Mesenchymal stem cell (in vitro differentiated cells and primary cell): ENCODE results near the gene CAMK2G.
A peak's percentile ranks its signal among the peaks of the same experiment; 100 is the strongest.

ENCODE experiments used
- DNase-seq: peaks from one replicate; pipeline ENCODE4 v3.0.0-alpha.2; 2013
- H2AFZ ChIP-seq: one replicate; pipeline ENCODE4 v1.6.1; 2013; ENCODE audit warnings: low read depth, mild to moderate bottlenecking, control low read depth, inconsistent platforms, low read length, moderate library complexity
- H2AK5ac ChIP-seq: 2 replicates; pipeline ENCODE4 v1.6.1; 2013; ENCODE audit warnings: low read length, moderate library complexity, mild to moderate bottlenecking, inconsistent platforms; ENCODE audit not compliant: severe bottlenecking
- H2BK120ac ChIP-seq: one replicate; pipeline ENCODE4 v1.6.1; 2013; ENCODE audit warnings: low read depth, mild to moderate bottlenecking, inconsistent platforms, low read length, moderate library complexity
- H2BK12ac ChIP-seq, 2 experiments: one replicate each; pipeline ENCODE4 v1.6.1; 2013; ENCODE audit warnings: inconsistent platforms in 2 of 2, low read length in 2 of 2, mild to moderate bottlenecking in 2 of 2, moderate library complexity in 2 of 2, control low read depth in 1 of 2
- H2BK15ac ChIP-seq: one replicate; pipeline ENCODE4 v1.6.1; 2013; ENCODE audit warnings: mild to moderate bottlenecking, low read depth, inconsistent platforms; ENCODE audit not compliant: poor library complexity, severe bottlenecking
- H2BK5ac ChIP-seq: 2 replicates; pipeline ENCODE4 v1.6.1; 2013; ENCODE audit warnings: low read depth, mild to moderate bottlenecking, low read length, control low read depth, inconsistent platforms; ENCODE audit not compliant: poor library complexity, severe bottlenecking
- H3K14ac ChIP-seq, 2 experiments: one replicate each; pipeline ENCODE4 v1.6.1; 2013; ENCODE audit warnings: inconsistent platforms in 2 of 2, low read length in 2 of 2, control low read depth in 1 of 2, mild to moderate bottlenecking in 1 of 2, moderate library complexity in 1 of 2
- H3K18ac ChIP-seq, 2 experiments: one replicate each; pipeline ENCODE4 v1.6.1; 2013; ENCODE audit warnings: inconsistent platforms in 2 of 2, low read length in 2 of 2, control low read depth in 1 of 2, low read depth in 1 of 2, mild to moderate bottlenecking in 1 of 2
- H3K23ac ChIP-seq, 2 experiments: one replicate each; pipeline ENCODE4 v1.6.1; 2013; ENCODE audit warnings: inconsistent platforms in 2 of 2, low read length in 2 of 2, mild to moderate bottlenecking in 2 of 2, moderate library complexity in 2 of 2, control low read depth in 1 of 2
- H3K27ac ChIP-seq: 2 replicates; pipeline ENCODE4 v1.5.1; 2013; ENCODE audit warnings: mild to moderate bottlenecking, moderate library complexity, low read length, control low read depth, inconsistent platforms; ENCODE audit not compliant: poor library complexity, severe bottlenecking
- H3K27me3 ChIP-seq, 2 experiments: 2 replicates each; pipeline versions ENCODE4 v1.6.1 to v1.7.0; 2013; ENCODE audit warnings: low read length in 2 of 2, mild to moderate bottlenecking in 2 of 2, moderate library complexity in 2 of 2, control low read depth in 1 of 2, inconsistent platforms in 1 of 2; ENCODE audit not compliant: control insufficient read depth in 1 of 2, insufficient read depth in 1 of 2
- H3K36me3 ChIP-seq, 2 experiments: 2 replicates each; pipeline versions ENCODE4 v1.6.1 to v1.7.0; 2013; ENCODE audit warnings: low read length in 2 of 2, control low read depth in 1 of 2, inconsistent platforms in 1 of 2, low read depth in 1 of 2, mild to moderate bottlenecking in 1 of 2; ENCODE audit not compliant: insufficient read depth in 2 of 2, control insufficient read depth in 1 of 2
- H3K4ac ChIP-seq, 2 experiments: one replicate each; pipeline ENCODE4 v1.6.1; 2013; ENCODE audit warnings: inconsistent platforms in 2 of 2, low read length in 2 of 2, mild to moderate bottlenecking in 2 of 2, moderate library complexity in 2 of 2, control low read depth in 1 of 2, low read depth in 1 of 2
- H3K4me1 ChIP-seq: 2 replicates; pipeline ENCODE4 v1.6.1; 2013; ENCODE audit warnings: low read depth, low read length, control low read depth; ENCODE audit not compliant: control insufficient read depth, insufficient read depth
- H3K4me2 ChIP-seq: 2 replicates; pipeline ENCODE4 v1.6.1; 2013; ENCODE audit warnings: low read length, mild to moderate bottlenecking, inconsistent platforms; ENCODE audit not compliant: poor library complexity, severe bottlenecking
- H3K4me3 ChIP-seq, 2 experiments: 2 replicates each; pipeline versions ENCODE4 v1.5.1 to v1.7.0; 2013; ENCODE audit warnings: low read length in 2 of 2, mild to moderate bottlenecking in 2 of 2, control low read depth in 1 of 2, low read depth in 1 of 2; ENCODE audit not compliant: insufficient read depth in 1 of 2
- H3K79me1 ChIP-seq: replicated peaks from 2 replicates; pipeline ENCODE4 v1.6.1; 2013; ENCODE audit warnings: mild to moderate bottlenecking, control low read depth, low read length, inconsistent platforms; ENCODE audit not compliant: poor library complexity, severe bottlenecking
- H3K9ac ChIP-seq: 2 replicates; pipeline ENCODE4 v1.7.0; 2013; ENCODE audit warnings: mild to moderate bottlenecking, low read length, moderate library complexity
- H3K9me3 ChIP-seq: 2 replicates; pipeline ENCODE4 v1.7.0; 2013; ENCODE audit warnings: mild to moderate bottlenecking, low read length; ENCODE audit not compliant: control insufficient read depth
- H4K8ac ChIP-seq: one replicate; pipeline ENCODE4 v1.6.1; 2013; ENCODE audit warnings: inconsistent platforms, mild to moderate bottlenecking, low read length, moderate library complexity
- H4K91ac ChIP-seq: one replicate; pipeline ENCODE4 v1.6.1; 2013; ENCODE audit warnings: mild to moderate bottlenecking, low read length, inconsistent platforms
- WGBS: methylation state at CpG from one replicate; pipeline ENCODE4 v1.1.7; 2013; ENCODE audit warnings: mixed read lengths; 5-methylcytosine and 5-hydroxymethylcytosine counted together

Gene CAMK2G

DNA sequence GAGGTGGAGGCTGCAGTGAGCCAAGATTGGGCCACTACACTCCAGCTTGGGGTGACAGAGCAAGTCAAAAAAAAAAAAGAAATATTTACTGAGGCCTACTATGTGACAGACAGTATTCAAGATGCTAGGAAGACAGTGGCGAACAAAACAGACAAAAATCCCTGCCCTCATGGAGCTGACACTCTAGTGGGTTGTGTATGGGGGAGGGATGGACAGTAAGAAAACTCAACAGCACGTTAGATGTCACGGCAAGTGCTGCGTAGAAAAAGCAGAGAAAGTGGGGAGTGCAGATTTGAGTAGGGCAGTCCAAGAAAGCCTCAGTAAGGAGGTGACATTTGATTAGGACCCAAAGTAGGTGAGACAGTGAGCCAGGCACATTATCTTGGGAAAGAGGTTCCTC is 10.1 kb downstream of the CAMK2G start:
- Histone ChIP-seq H3K4me1 (peaks cover 13% of the 10 kb centered on the region), H2AK5ac (no peak overlapping the region), H2BK120ac (no peak overlapping the region), H3K79me1 (peaks cover 35% of the 10 kb centered on the region), H3K14ac (no peak overlapping the region), H2BK5ac (no peak overlapping the region), H3K36me3 (peaks cover 68 to 80% of the 10 kb centered on the region in 2 experiments), H2BK15ac (no peak overlapping the region), H3K18ac (no peak overlapping the region), H4K91ac (no peak overlapping the region), H3K9ac (no peak overlapping the region), H3K4me3 (no peak overlapping the region), H2BK12ac (no peak overlapping the region), H3K27me3 (no peaks in the 10 kb centered on the region), H3K4ac (no peak overlapping the region), H3K27ac (no peak overlapping the region), H3K4me2 (no peak overlapping the region), H3K23ac (no peak overlapping the region), H3K9me3 (no peaks in the 10 kb centered on the region), H4K8ac (no peak overlapping the region), H2AFZ (no peak overlapping the region)
- 98% methylated on average over 4 of the region's 4 CpGs for WGBS
- no peak for DNase-seq

DNA sequence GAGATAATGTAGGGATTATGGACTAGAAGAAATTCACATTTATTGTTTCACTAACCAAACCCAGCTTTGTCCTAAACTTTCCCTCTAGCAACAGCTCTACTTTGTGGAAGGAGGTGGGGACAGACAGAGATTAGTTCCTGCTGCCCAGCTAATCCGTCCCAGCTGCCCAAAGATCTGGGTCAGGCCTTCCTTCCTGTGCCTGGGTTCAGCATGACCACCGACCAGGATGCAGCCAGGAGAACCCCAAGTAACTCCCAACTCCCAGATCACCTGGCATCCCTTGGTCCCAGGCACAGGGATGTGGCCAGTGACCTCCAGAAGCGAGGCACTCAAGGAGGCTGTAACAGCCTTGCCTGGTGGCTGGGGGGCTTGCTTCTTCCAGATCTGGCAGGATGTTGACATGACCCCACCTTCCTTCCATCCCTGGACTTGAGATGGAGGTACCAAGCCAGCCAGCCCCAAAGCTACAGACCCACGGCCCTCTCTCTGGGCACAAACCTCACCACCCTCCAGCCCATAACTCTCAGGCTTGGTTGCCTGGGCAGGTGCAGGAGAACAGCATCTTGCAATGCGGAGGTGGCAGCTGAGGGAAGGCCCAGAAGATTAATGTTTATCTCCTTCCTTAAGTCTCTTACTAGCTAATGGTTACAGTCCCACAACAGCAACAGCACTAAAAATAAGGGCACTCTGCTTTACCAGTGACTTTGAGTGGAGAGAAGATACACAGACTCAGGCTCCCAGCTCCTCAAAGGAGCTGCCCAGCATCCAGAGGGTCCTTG is 11.1 kb downstream of the CAMK2G start:
- no peak overlapping the region for H2BK15ac ChIP-seq
- H3K79me1 ChIP-seq, result peaks cover 34% of the 10 kb centered on the region
- no peak overlapping the region for H4K8ac ChIP-seq
- no peak overlapping the region for H3K4me3 ChIP-seq
- no peak overlapping the region for H3K23ac ChIP-seq
- H2BK5ac ChIP-seq, result no peak overlapping the region
- no peak overlapping the region for H3K27ac ChIP-seq
- 95% methylated on average over 5 of the region's 5 CpGs for WGBS
- H3K4me2 ChIP-seq, result no peak overlapping the region
- peaks cover 15% of the 10 kb centered on the region for H3K4me1 ChIP-seq
- H2AFZ ChIP-seq, result no peak overlapping the region
- H3K4ac ChIP-seq, result no peak overlapping the region
- H3K36me3 ChIP-seq, result peaks cover 69 to 81% of the 10 kb centered on the region in 2 experiments
- no peak overlapping the region for H4K91ac ChIP-seq
- DNase-seq, result no peak
- H3K9ac ChIP-seq, result peak overlapping the region; percentile 10
- H2AK5ac ChIP-seq, result no peak overlapping the region
- no peaks in the 10 kb centered on the region for H3K9me3 ChIP-seq
- H3K14ac ChIP-seq, result no peak overlapping the region
- no peak overlapping the region for H2BK120ac ChIP-seq
- H3K27me3 ChIP-seq, result no peaks in the 10 kb centered on the region
- no peak overlapping the region for H3K18ac ChIP-seq
- no peak overlapping the region for H2BK12ac ChIP-seq

DNA sequence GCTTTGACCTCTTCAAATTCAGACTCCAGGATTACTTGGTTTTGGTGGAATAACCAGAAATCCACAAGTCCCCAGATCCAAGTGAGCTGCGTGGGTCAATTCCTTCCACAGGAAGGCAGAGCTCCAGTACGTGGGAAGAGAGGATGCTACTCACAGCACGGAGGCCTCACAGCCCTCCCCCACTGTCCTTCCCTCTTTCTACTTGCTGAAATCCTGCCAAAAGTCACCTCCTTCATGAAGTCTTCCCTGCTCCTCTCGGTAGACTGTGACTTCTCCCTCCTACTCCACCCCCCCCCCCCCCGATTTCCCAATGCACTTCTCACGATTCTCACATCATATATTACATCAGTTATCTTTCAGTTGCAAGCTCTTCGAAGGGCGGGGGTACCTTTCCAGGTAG is 12.3 kb downstream of the CAMK2G start:
- Histone ChIP-seq H2AK5ac (no peak overlapping the region), H3K27ac (no peak overlapping the region), H2BK120ac (no peak overlapping the region), H2AFZ (no peak overlapping the region), H4K8ac (no peak overlapping the region), H3K4me1 (peaks cover 15% of the 10 kb centered on the region), H3K23ac (no peak overlapping the region), H3K79me1 (peaks cover 35% of the 10 kb centered on the region), H2BK15ac (no peak overlapping the region), H3K9ac (no peak overlapping the region), H2BK5ac (no peak overlapping the region), H3K4me2 (no peak overlapping the region), H3K36me3 (peaks cover 59 to 81% of the 10 kb centered on the region in 2 experiments), H3K9me3 (no peaks in the 10 kb centered on the region), H3K27me3 (no peaks in the 10 kb centered on the region), H2BK12ac (no peak overlapping the region), H3K18ac (no peak overlapping the region), H3K14ac (no peak overlapping the region), H3K4me3 (no peak overlapping the region), H4K91ac (no peak overlapping the region), H3K4ac (no peak overlapping the region)
- no peak for DNase-seq
- 85% methylated on average over 4 of the region's 8 CpGs for WGBS

DNA sequence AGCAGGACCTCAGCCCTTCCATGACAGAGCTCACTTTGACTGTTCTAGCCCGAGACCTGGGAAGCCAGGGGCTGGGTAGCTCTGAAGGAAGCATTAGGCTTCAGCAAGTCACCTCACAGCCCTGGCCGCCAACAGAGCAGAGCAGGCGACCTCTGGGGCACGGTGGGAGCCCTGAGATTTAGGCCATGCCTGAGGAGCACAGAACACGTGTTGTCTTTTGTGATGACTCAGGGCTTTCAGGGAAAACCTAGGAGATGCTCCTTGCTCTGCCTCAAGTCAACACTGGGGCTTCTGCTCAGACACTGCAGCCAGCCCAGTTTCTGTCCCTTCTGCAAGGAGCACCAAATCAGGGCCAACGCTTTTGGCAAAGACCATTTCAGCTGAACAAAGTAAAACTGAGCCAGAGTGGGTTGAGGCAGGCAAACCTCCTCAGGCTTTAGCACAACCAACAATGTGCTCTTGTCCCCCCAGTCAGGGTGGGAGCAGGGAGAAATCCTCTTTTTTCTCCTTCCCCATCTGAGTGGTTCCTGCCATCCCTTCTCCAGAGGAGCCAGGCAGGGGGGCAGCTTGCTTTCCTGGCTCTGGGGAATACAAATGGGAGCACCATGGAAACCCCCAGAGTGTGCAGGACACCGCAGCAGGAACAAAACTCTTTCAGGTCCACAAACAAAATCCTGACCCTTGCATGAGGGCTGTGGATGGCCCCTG is 14.4 kb downstream of the CAMK2G start:
- Histone ChIP-seq H3K36me3 (peaks cover 54 to 73% of the 10 kb centered on the region in 2 experiments), H2AFZ (no peak overlapping the region), H4K91ac (no peak overlapping the region), H3K79me1 (peaks cover 35% of the 10 kb centered on the region), H4K8ac (no peak overlapping the region), H3K9ac (no peak overlapping the region), H2BK5ac (no peak overlapping the region), H2BK120ac (no peak overlapping the region), H3K4me1 (peaks cover 17% of the 10 kb centered on the region), H2BK12ac (no peak overlapping the region), H3K4ac (no peak overlapping the region), H3K14ac (no peak overlapping the region), H3K27ac (no peak overlapping the region), H3K4me3 (no peak overlapping the region), H3K27me3 (no peaks in the 10 kb centered on the region), H3K18ac (peak overlapping the region in 1 of 2 experiments; percentile 18), H3K9me3 (no peaks in the 10 kb centered on the region), H2AK5ac (no peak overlapping the region), H2BK15ac (no peak overlapping the region), H3K4me2 (no peak overlapping the region), H3K23ac (no peak overlapping the region)
- 82% methylated on average over 7 of the region's 7 CpGs for WGBS
- DNase-seq, result no peak
